K562 (cell line): ENCODE results near the gene NMB. TPM values are rescaled to one million over a fixed set of nuclear protein-coding genes. Genes with fewer than 3 reads are reported as not detected.
"Not testable (repeated sequence)": the region's sequence is repeated elsewhere in the genome, so short reads cannot be mapped to it uniquely, and the experiment has no call there.

Experiments
- ATAC-seq: fragments of 200-7000 bp; cut with Tn5 transposase; 3 replicates; pipeline ENCODE4 v1.9.1; 2020; ENCODE audit warnings: moderate library complexity
- BruUV-seq: library from RNA; stranded (reverse); fragments of 400-500 nt; replicated peaks from 2 replicates; lab custom pipeline; 2021; lab: Mats Ljungman, UMichigan
- CTCF ChIA-PET: fragments of 300-600 bp; formaldehyde crosslinking; extraction: SDS; loops from one replicate; lab custom pipeline; 2021; ENCODE audit warnings: low intra/inter-chr PET ratio; lab: Yijun Ruan, JAX
- POLR2A ChIA-PET: fragments of 300-600, 350-650 bp; sonication (Branson Sonifier 250); formaldehyde crosslinking; extraction: SDS; loops from one replicate; lab custom pipeline; 2021; ENCODE audit warnings: antibody characterized with exemption, inconsistent platforms; lab: Yijun Ruan, JAX
- DNase-seq, 4 experiments: peaks; one replicate each; pipeline versions ENCODE4 v3.0.0 to v3.0.0-alpha.2; 2011 to 2018; ENCODE audit warnings: low spot score in 3 of 4, mixed read lengths in 3 of 4; ENCODE audit errors: extremely low read depth in 1 of 4
- FAIRE-seq: peaks from 2 replicates; lab custom pipeline; 2011; peaks lifted over from hg19 to GRCh38; lab: Jason Lieb, UNC
- H2AFZ ChIP-seq: 2 replicates; pipeline ENCODE4 v1.6.0; 2011; ENCODE audit warnings: low read depth, low read length, control low read depth, inconsistent platforms
- H3K27ac ChIP-seq: fragments of 200-600 bp; 3 replicates; pipeline ENCODE4 v1.8.0; 2011; ENCODE audit warnings: low read depth, mild to moderate bottlenecking, control low read depth, inconsistent platforms, low read length, moderate library complexity, mixed read lengths; ENCODE audit errors: extremely low read depth
- H3K27me3 ChIP-seq, 2 experiments: fragments of 300-600 bp in 1 of 2; 2 replicates in 1 of 2; 3 replicates in 1 of 2; pipeline versions ENCODE4 v1.6.0 to v1.8.0; 2011; ENCODE audit warnings: inconsistent platforms in 2 of 2, low read length in 2 of 2, mild to moderate bottlenecking in 1 of 2, mixed read lengths in 1 of 2, moderate library complexity in 1 of 2; ENCODE audit not compliant: control insufficient read depth in 2 of 2, insufficient read depth in 2 of 2
- H3K36me3 ChIP-seq: fragments of 300-600 bp; 3 replicates; pipeline ENCODE4 v1.8.0; 2011; ENCODE audit warnings: mild to moderate bottlenecking, low read length, inconsistent platforms; ENCODE audit not compliant: control insufficient read depth, insufficient read depth
- H3K4me1 ChIP-seq, 2 experiments: fragments of 200-600 bp in 1 of 2; replicated peaks in 1 of 2; 2 replicates in 1 of 2; 3 replicates in 1 of 2; pipeline versions ENCODE4 v1.5.1 to v1.8.0; 2011; ENCODE audit warnings: inconsistent platforms in 2 of 2, low read length in 2 of 2, mild to moderate bottlenecking in 1 of 2, mixed read lengths in 1 of 2, moderate library complexity in 1 of 2; ENCODE audit not compliant: control insufficient read depth in 2 of 2, insufficient read depth in 2 of 2
- H3K4me2 ChIP-seq: 2 replicates; pipeline ENCODE4 v1.6.1; 2011; ENCODE audit warnings: low read length, control low read depth, inconsistent platforms, mixed read lengths; ENCODE audit not compliant: insufficient read depth
- H3K4me3 ChIP-seq: fragments of 200-600 bp; sonication (generic), shearing (Covaris generic); 2 replicates; pipeline ENCODE4 v1.5.1; 2016; ENCODE audit warnings: control low read depth, inconsistent platforms
- H3K79me2 ChIP-seq: fragments of 200-600 bp; 3 replicates; pipeline ENCODE4 v1.8.0; 2011; ENCODE audit warnings: low read length, inconsistent platforms; ENCODE audit not compliant: control insufficient read depth, insufficient read depth
- H3K9ac ChIP-seq, 2 experiments: 2 replicates each; pipeline versions ENCODE4 v1.6.0 to v1.6.1; 2011; ENCODE audit warnings: low read depth in 2 of 2, low read length in 2 of 2, control low read depth in 1 of 2, inconsistent platforms in 1 of 2, mild to moderate bottlenecking in 1 of 2, mixed read lengths in 1 of 2; ENCODE audit not compliant: insufficient read depth in 1 of 2
- H3K9me1 ChIP-seq: one replicate; pipeline ENCODE4 v1.6.0; 2011; ENCODE audit warnings: inconsistent platforms, mild to moderate bottlenecking, low read length, moderate library complexity; ENCODE audit not compliant: control insufficient read depth, insufficient read depth
- H3K9me3 ChIP-seq: replicated peaks from 2 replicates; pipeline ENCODE4 v1.5.1; 2011; ENCODE audit warnings: low read depth, low read length, inconsistent platforms; ENCODE audit not compliant: control insufficient read depth, insufficient read depth
- H4K20me1 ChIP-seq: replicated peaks from 2 replicates; pipeline ENCODE4 v1.6.1; 2011; ENCODE audit warnings: low read length, inconsistent platforms, mixed read lengths; ENCODE audit not compliant: control insufficient read depth, insufficient read depth
- POLR2A ChIP-seq: fragments of 450-650 bp; conservative IDR thresholded peaks from 2 replicates; pipeline ENCODE4 v1.6.1; 2016
- POLR2AphosphoS2 ChIP-seq: IDR thresholded peaks from 2 replicates; pipeline ENCODE4 v1.6.1; 2012; ENCODE audit warnings: low read length, improper control_type of control experiment
- SUPT5H ChIP-seq: fragments of 450-650 bp; IDR thresholded peaks from 2 replicates; pipeline ENCODE4 v1.6.1; 2016
- ZNF121 ChIP-seq: sonication (generic); formaldehyde crosslinking; conservative IDR thresholded peaks from 2 replicates; pipeline ENCODE4 v1.8.0; 2022; ENCODE audit warnings: missing genetic modification reagents
- WGBS: fragments of 100-300 bp; shearing (Covaris generic); methylation state at CpG from one replicate; pipeline ENCODE4 v1.1.6; 2016; ENCODE audit warnings: low coverage, mixed read lengths; ENCODE audit not compliant: insufficient coverage; ENCODE audit errors: missing lambda C conversion rate; 5-methylcytosine and 5-hydroxymethylcytosine counted together
- in situ Hi-C: fragments of 300-500 bp; cut with MboI; formaldehyde crosslinking; loops from 4 replicates; pipeline ENCODE4 v1.15.0; 2018; ENCODE audit warnings: inconsistent platforms, mixed read lengths
- intact Hi-C: fragments of 100-400 bp; cut with micrococcal nuclease; formaldehyde crosslinking; loops from 2 replicates; pipeline ENCODE4 v1.14.2; 2022
- polyA plus RNA-seq, 8 experiments: library from polyadenylated mRNA; depleted of rRNA in 4 of 8; stranded (reverse) in 5 of 8; unstranded in 3 of 8; fragments of >200 nt; fragmentation: Nextera tagmentation in 2 of 8; fragmentation: Illumina TruSeq in 1 of 8; extraction: Ambion mirVana in 2 of 8; extraction: Trizol in 1 of 8; gene quantifications; 2 replicates each; pipeline versions ENCODE4 v1.2.1 to v1.2.3, GENCODE V29; 2011 to 2014; ENCODE audit warnings: inconsistent platforms in 1 of 8, missing spikeins in 1 of 8
- total RNA-seq, 7 experiments: library from RNA; depleted of rRNA in 6 of 7; stranded (reverse); fragments of >200 nt in 6 of 7; fragmentation: Illumina TruSeq in 2 of 7; extraction: Trizol in 2 of 7; gene quantifications; 2 replicates each; pipeline versions ENCODE4 v1.2.1 to v1.2.3, GENCODE V29; 2011 to 2021; ENCODE audit warnings: low replicate concordance in 1 of 7

Gene NMB
- total and polyA plus RNA-seq, 9 of the 15 experiments (the other 6 are each of a cell fraction or from before 2014, with no cell fraction given): 0.06 to 0.16 (median 0.09) TPM; not detected in 5

DNA sequence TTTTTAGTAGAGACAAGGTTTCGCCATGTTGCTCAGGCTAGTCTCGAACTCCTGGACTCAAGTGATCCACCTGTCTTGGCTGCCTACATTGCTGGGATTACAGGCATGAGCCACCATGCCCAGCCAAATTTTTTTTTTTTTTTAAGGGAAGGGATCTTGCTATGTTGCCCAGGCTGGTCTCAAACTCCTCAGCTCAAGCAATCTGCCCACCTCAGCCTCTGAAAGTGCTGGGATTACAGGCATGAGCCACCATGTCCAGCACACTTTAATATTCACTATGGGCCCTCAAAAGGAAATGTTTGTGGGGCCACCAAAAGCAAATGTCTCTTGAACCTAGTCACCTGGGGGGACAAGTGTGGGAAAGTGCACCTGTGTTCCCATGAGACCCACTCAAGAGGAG is 15.4 kb downstream of the NMB start:
- ChIA-PET POLR2A (interaction anchor here (0.7 to 1.6 kb wide), 5 partner anchors 9 to 13 kb away, joined by 3 to 4 read pairs (median 3); no protein-coding TSS in a partner anchor), CTCF (interaction anchor here (0.7 kb wide), 1 partner anchor 1156 kb away, joined by 6 read pairs; no protein-coding TSS in a partner anchor)
- ATAC-seq, H3K4me3 ChIP-seq, H3K4me1 ChIP-seq, H3K4me2 ChIP-seq, H3K27me3 ChIP-seq, DNase-seq, H2AFZ ChIP-seq, H3K27ac ChIP-seq, intact Hi-C loops, in situ Hi-C loops, H4K20me1 ChIP-seq, FAIRE-seq, H3K9ac ChIP-seq, H3K9me1 ChIP-seq, H3K79me2 ChIP-seq, H3K9me3 ChIP-seq: not testable (repeated sequence)
- peaks cover 86% of the 10 kb centered on the region for H3K36me3 ChIP-seq
- TF ChIP-seq ZNF121 (CRISPR knock-in tag) (peak; percentile 84), POLR2AphosphoS2 (peak; percentile 39; the same call in 1 of the 2 replicates), SUPT5H (peak; percentile 8; the same call in 1 of the 2 replicates), POLR2A (0 out of 2 replicates have a peak, but pooled peaks have one; percentile 15)
- TSS peak; percentile 15 for BruUV-seq
- WGBS: 90% methylated on average over 2 of the region's 2 CpGs

DNA sequence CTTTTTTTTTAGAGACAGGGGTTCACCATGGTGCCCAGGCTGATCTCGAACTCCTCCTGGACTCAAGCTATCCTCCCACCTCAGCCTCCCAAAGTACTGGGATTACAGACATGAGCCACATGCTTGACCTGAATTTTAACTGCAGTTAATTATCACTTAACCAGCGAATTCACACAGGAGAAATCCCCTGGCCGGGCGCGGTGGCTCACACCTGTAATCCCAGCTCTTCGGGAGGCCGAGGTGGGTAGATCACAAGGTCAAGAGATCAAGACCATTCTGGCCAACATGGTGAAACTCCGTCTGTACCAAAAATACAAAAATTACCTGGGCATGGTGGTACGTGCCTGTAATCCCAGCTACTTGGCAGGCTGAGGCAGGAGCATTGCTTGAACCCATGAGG is 16.1 kb downstream of the NMB start:
- not testable (repeated sequence) for FAIRE-seq, H3K4me2 ChIP-seq

More for the DNA sequence above, 16.1 kb downstream of the NMB start:
- H3K36me3 ChIP-seq: peaks cover 82% of the 10 kb centered on the region
- H3K9me1 ChIP-seq, H3K4me1 ChIP-seq, in situ Hi-C loops, H2AFZ ChIP-seq, H3K27ac ChIP-seq, H3K9me3 ChIP-seq, ATAC-seq, H3K27me3 ChIP-seq, H3K9ac ChIP-seq, CTCF ChIA-PET, H3K79me2 ChIP-seq, BruUV-seq, intact Hi-C loops, DNase-seq, H3K4me3 ChIP-seq, H4K20me1 ChIP-seq: not testable (repeated sequence)
- WGBS: 86% methylated on average over 9 of the region's 9 CpGs
- POLR2A ChIA-PET: interaction anchor here (0.6 to 1.6 kb wide), 5 partner anchors 10 to 169 kb away, joined by 3 to 4 read pairs (median 3); no protein-coding TSS in a partner anchor
